Stimulated activated CD4-positive, alpha-beta T cell treated with anti-CD3 and anti-CD28 coated beads, TNF-alpha, amount 100 ng/mL, for 4 hours (primary cell): ENCODE measurements around the gene HS3ST5.
"Not testable (repeated sequence)": the region's sequence is repeated elsewhere in the genome, so short reads cannot be mapped to it uniquely, and the experiment has no call there.

ENCODE experiments used
- DNase-seq, 3 experiments: peaks; one replicate each; pipeline ENCODE4 v3.0.0-alpha.2; 2020; ENCODE audit warnings: low read depth in 3 of 3

HS3ST5 gene

DNA sequence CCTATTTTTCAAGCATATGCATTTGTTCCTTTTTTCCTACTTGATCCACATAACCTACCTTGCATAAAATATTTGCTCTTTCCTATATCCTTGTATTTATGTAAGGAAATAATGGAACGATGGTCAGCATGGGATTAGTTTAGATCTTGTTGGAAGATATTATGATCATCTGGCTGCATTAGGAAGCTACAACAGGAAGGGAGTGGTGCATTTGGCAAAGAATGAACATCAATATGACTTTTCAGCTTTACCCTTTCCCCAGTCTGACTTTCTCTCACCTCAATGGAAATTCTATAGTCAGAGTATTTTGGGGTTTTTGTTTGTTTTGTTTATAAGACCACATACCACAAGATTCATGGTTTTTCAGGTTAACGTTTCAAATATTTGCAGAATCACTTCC lies 66.0 kb downstream of the HS3ST5 start:
- no peak for DNase-seq

DNA sequence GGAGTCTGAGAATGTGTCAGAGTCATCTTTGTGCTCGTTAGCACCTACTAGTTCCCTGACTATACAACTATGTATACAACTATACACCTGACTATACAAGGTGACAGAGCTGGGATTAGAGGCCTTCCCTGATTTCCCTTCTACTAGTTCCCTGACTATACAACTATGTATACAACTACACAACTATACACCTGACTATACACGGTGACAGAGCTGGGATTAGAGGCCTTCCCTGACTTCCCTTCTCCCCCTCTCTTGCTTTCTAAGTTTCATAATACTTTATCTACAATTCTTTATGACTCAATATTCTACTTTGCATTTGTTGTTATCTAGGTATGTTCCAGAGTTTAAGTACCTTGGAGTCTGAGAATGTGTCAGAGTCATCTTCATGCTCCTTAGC lies 68.0 kb downstream of the HS3ST5 start:
- no peak for DNase-seq

DNA sequence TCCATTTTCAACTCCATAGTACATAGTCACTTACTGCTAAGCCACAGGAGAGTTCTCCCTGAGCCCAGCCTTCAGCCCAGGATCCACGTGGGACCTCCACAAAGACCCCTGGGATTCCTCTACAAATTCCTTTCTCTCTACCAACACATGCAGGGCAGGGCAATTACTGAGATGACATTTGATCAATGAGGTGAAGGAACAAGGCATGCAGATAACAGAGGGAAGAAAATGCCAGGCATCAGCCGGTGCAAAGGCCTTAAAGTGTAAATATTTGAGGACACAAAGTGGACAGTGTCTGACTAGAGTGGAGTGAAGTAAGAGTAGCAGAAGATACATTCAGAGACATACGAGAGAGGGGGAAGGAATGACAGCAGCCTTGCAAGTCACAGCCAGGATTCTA lies 70.2 kb downstream of the HS3ST5 start:
- DNase-seq = no peak

- no peak for DNase-seq
Observed at GRCh38 chr6:114271405-114271804, 71.4 kb downstream of the HS3ST5 start.

DNA sequence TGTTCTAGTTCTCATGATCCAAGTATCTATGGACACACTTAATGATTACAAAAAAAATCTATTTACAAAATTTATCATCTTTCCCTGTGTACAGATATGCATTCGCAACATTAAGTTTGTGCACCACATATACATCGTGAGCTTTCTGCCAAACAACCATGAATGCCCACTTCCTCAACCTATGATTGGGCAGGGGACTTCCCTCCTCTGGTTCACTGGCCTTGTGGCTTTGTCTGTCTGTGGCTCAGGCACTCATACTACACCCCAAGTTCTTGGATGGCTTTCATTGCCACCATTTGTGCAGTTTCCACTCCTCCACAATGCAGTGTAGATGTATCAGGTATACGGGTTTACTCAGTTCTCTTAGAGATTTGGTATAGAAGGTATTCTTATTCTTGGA lies 74.9 kb downstream of the HS3ST5 start:
- DNase-seq = no peak

DNA sequence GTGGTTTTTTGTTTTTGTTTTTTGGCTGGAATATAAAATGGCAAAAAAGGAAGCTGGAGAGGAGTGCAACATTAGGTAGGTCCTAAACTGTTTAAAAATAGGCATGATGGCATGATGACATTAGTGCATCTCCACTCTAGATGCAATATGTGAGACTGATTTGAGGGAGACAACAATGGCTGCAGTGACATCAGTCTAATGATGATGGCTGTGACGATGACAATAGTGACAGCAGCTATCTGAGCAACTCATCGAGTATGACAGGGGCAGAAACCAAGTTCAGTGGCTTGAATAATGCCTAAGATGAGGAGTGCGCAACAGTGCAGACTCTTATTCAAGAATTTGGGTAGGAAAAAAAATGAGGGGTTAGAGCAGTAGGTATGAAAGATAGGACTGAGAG lies 82.0 kb downstream of the HS3ST5 start:
- DNase-seq = no peak

GRCh38 chr6:114258376-114258775 lies 84.4 kb downstream of the HS3ST5 start:
- no peak for DNase-seq

DNA sequence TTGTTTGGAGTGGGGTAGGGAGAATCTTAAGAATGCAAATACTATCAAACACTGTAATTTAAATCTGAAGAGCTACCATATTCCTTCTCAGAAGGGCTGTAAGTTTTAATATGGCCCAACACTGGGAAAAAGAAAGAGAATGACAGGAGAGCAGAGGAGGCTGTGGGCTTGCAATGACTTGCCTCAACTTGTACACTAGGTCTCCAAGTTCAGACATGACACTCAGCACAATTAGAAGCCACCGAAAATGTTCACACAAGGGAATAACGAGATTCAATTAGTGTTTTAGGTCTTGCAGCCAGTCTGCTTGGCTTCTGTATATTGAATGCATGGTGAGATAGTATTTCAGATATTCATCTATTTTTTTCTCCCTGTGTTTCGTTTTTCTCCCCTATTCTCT lies 89.4 kb downstream of the HS3ST5 start:
- DNase-seq = no peak

DNA sequence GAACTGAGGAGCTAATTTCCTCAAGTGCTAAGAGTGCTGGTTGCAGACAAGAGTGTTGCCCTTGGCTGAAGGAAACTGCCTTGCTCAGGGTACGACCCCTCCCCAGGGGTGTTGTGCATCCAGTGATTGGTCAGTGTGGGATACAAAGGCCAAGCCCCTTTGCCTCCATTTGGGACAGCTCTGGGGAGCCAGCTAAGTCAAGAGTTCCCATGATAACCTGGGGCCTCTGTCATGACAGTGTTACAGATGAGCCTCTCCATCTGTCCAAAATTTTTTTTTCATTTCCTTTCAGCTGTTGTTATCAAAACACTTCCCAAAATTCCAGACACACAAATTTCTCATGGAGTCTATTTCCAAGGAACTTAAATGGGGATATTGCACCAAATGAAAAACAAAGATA lies 93.3 kb downstream of the HS3ST5 start:
- DNase-seq = no peak

DNA sequence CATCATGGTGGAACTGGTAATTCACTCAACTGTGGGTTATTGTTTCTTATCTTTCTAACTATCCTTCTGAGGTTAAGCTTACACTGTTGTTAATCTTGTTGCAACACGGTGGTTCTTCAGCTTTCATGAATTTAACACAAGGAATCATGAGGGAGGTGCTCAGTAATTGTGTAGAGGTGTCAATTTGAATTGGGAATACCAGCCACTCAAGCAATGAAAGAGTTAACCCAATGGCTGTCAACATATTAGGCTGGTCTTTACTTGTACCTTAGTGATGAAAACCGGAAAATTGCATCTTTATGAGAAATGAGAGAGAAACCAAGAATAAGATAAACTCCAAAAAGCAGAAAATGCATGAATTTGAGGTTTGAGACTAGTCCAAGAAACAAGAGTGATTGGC lies 95.7 kb downstream of the HS3ST5 start:
- no peak for DNase-seq

DNA sequence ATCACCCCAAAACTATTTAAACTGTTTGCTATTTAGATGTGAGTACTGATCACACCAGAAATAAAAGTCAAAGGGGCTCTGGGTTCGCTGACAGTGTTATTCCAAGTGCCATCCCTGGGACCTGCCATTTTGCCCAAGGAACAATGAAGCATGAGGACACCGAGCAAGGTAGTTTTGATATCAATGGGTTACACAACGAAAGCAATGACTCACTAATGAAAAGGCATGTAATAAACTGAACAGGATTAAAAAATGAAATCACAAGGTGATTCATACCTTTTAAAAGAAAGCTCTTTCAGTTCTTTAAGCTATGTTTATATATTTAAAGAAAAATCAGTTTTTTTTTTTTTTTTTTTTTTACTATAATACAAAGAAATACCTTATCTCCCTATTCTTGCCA lies 102.0 kb downstream of the HS3ST5 start:
- DNase-seq = no peak

DNA sequence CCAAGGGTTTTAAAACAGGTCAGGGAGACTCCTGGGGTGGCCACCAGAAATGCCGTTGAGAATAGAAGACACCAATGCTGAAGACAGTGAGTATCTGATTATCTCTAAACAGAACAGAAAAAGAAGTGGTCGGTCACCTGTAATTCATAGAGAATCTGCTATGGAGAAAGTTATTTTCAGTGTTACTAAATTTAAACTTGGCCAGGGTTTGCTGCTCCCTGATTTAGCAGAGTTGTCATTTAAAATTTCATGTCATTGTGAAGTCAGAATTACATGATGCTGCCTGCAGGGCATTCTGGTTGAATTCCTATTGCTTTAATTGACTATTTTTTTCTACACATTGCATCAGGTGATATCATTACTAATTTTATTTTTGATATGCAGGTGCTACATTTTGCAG lies 114.1 kb downstream of the HS3ST5 start:
- DNase-seq = no peak

DNA sequence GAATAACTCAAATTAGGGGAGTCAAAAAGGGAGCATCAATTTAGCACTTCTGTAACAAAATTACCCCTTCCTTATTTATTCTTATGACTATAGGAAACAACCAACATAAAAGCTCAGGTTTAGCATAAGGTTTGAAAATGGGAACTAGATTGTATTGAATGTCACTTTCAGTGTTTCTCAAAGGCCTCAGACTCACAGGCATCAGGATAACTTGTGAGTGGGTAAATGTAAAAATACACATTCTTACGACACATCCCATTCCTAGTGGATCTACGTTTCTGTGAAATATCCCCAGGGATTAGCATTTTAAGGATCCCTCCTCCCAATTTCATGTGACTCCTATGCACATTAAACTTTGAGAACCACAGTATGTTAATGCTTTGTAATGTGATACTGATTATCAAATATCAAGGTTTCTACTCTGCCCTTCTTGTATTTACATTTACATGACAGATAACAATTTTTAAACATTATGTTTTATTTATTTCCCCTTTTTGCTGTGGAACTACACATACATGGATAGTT lies 114.8 kb downstream of the HS3ST5 start:
- no peak for DNase-seq

DNA sequence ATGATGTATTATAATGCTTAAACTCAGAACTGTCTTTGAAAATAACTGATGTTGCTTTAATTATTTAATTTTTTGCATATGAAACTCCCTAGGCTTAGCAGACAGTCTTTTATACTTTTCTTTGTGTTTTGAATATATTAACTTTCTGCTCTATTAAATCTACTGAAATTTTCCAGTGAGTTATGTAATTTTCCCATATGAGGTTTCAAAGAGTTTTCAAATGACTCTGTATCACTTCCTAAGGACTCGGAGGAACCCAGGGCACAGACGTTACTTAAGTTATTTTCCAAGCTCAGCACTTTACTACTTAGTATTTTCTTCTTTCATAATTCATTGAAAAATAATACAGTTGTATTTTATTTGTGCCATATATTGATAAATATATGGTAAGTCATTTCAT lies 122.6 kb downstream of the HS3ST5 start:
- DNase-seq = no peak

- DNase-seq = no peak
Observed at GRCh38 chr6:114218437-114219340, 124.1 kb downstream of the HS3ST5 start.

DNA sequence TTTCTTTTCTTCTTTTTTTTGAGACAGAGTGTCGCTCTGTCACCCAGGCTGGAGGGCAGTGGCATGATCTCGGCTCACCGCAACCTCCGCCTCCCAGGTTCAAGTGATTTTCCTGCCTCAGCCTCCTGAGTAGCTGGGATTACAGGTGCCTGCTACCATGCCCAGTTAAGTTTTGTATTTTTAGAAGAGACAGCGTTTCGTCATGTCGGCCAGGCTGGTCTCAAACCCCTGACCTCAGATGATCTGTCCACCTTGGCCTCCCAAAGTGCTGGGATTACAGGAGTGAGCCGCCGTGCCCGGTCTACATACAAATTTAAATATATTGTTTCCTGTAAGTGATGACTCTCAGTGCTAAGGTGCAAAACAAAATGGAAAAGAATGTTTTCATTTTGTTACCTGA lies 124.8 kb downstream of the HS3ST5 start:
- DNase-seq = not testable (repeated sequence)

GRCh38 chr6:114216789-114217467 lies 125.9 kb downstream of the HS3ST5 start:
- DNase-seq = no peak

DNA sequence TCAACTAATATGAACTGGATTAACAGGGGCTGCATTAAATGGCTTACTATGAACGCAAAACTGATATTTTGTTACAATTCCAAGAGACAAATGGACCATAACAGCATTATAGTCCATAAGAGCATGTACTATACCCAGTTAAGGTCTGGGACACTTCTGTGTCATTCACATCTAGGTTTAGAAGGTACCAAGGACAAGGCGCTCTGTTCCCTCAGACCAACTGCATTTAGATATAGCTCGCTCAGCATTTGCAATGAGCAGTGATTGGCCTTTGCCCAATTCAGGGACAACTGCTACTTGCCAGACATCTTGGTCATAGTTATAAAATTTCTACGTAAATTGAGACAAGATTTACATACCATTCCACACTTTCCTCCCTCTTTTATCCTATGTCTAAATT lies 132.4 kb downstream of the HS3ST5 start:
- DNase-seq = no peak

GRCh38 chr6:114203460-114203859 lies 139.4 kb downstream of the HS3ST5 start:
- DNase-seq = no peak

- no peak for DNase-seq
Observed at GRCh38 chr6:114202389-114202788, 140.4 kb downstream of the HS3ST5 start.

DNA sequence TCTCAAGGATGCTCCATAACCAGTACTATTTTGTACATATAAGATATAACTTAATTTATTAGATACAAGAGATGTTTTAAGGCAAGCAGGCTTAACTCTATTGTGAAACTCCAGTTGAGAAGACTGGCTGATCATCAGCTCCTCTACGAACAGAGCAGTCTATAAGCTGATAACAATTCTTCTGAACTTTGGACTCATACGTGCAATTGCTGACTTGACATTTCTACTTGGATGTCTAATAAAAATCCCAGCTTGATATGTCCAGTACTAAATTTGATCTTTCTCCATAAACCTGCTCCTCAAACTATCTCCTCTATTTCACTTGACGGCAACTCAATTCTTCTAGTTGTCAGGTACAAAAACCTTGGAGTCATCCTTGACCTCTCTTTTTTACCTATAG lies 141.9 kb downstream of the HS3ST5 start:
- no peak for DNase-seq

- no peak for DNase-seq
Observed at GRCh38 chr6:114195631-114196403, 147.0 kb downstream of the HS3ST5 start.
